Gastrocnemius medialis (tissue), 4 donors: ENCODE measurements around the gene HSPG2.

Experiments
- CTCF ChIP-seq, 5 experiments: fragments of 450-650 bp in 3 of 5; fragments of 200-600 bp in 2 of 5; sonication (generic) in 2 of 5; IDR thresholded peaks in 4 of 5; conservative IDR thresholded peaks in 1 of 5; 1 replicate in 4 of 5; 2 replicates in 1 of 5; pipeline ENCODE4 v1.5.1; 2016 to 2019; ENCODE audit warnings: antibody characterized with exemption in 5 of 5, mild to moderate bottlenecking in 3 of 5, moderate library complexity in 3 of 5
- POLR2A ChIP-seq, 2 donors: fragments of 450-650 bp; IDR thresholded peaks; one replicate each; pipeline ENCODE4 v1.6.1; 2017; ENCODE audit warnings: antibody characterized with exemption in 2 of 2, mild to moderate bottlenecking in 2 of 2, moderate library complexity in 2 of 2

- no peak for TF ChIP-seq CTCF (IDR thresholded peaks at IDR 0.05 in 4 of 5, conservative IDR thresholded peaks at IDR 0.05 in 1 of 5)
- TF ChIP-seq POLR2A (IDR thresholded peaks at IDR 0.05) = no peak
These were observed 82.4 kb downstream of the HSPG2 start for GRCh38 chr1:21854751-21855131.
